Esophagus squamous epithelium (tissue), 5 donors: ENCODE results near the gene GCLC. TPM values are rescaled to one million over a fixed set of nuclear protein-coding genes. Genes with fewer than 3 reads are reported as not detected.

Experiments used
- DNase-seq: peaks from one replicate; lab custom pipeline; 2025; lab: John Stamatoyannopoulos, UW
- H3K27ac ChIP-seq, 4 donors: fragments of 200-600 bp; sonication (generic); one replicate each; pipeline ENCODE4 v1.5.1; 2016 to 2019; ENCODE audit warnings: mild to moderate bottlenecking in 1 of 4
- H3K27me3 ChIP-seq, 4 donors: fragments of 200-600 bp; sonication (generic); 1 replicate in 3 of 4; 2 replicates in 1 of 4; pipeline versions ENCODE4 v1.5.1 to v1.6.0; 2017 to 2021; ENCODE audit warnings: antibody characterized with exemption in 1 of 4
- H3K36me3 ChIP-seq, 3 donors: fragments of 200-600 bp; sonication (generic); one replicate each; pipeline ENCODE4 v1.5.1; 2016 to 2019
- H3K4me1 ChIP-seq, 3 donors: fragments of 200-600 bp; sonication (generic); one replicate each; pipeline ENCODE4 v1.5.1; 2017 to 2019
- H3K4me3 ChIP-seq, 4 donors: fragments of 200-600 bp; sonication (generic); 1 replicate in 3 of 4; 2 replicates in 1 of 4; pipeline ENCODE4 v1.5.1; 2016 to 2019; ENCODE audit warnings: mild to moderate bottlenecking in 2 of 4, moderate library complexity in 1 of 4
- H3K9me3 ChIP-seq, 3 donors: fragments of 200-600 bp; sonication (generic); one replicate each; pipeline ENCODE4 v1.5.1; 2016 to 2019
- POLR2A ChIP-seq, 4 donors: fragments of 450-650 bp; IDR thresholded peaks; one replicate each; pipeline ENCODE4 v1.6.1; 2017; ENCODE audit warnings: antibody characterized with exemption in 4 of 4, mild to moderate bottlenecking in 4 of 4, moderate library complexity in 3 of 4
- WGBS, 2 donors: methylation state at CpG; one replicate each; pipeline ENCODE4 v1.1.5; 2018; 5-methylcytosine and 5-hydroxymethylcytosine counted together
- intact Hi-C: fragments of 100-400 bp; cut with DNase I; formaldehyde crosslinking; loops from one replicate; pipeline ENCODE4 v1.15.0; 2022
- total RNA-seq, 4 donors: library from RNA; depleted of rRNA; stranded (reverse); fragments of >200 nt; gene quantifications; one replicate each; pipeline ENCODE4 v1.1.0, GENCODE V29; 2016
- TF ChIP-seq, protein P1 (sequence below), 6 experiments: fragments of 450-650 bp in 4 of 6; fragments of 200-600 bp in 2 of 6; sonication (generic) in 2 of 6; IDR thresholded peaks; one replicate each; pipeline ENCODE4 v1.5.1; 2016 to 2019; ENCODE audit warnings: antibody characterized with exemption in 6 of 6, mild to moderate bottlenecking in 4 of 6, moderate library complexity in 4 of 6
- donor health status: DM: yes; HTN: yes; CAD: no.

The GCLC gene
- total RNA-seq, 4 donors from 2014 or later, result 71.0 to 121 (median 105) TPM

DNA sequence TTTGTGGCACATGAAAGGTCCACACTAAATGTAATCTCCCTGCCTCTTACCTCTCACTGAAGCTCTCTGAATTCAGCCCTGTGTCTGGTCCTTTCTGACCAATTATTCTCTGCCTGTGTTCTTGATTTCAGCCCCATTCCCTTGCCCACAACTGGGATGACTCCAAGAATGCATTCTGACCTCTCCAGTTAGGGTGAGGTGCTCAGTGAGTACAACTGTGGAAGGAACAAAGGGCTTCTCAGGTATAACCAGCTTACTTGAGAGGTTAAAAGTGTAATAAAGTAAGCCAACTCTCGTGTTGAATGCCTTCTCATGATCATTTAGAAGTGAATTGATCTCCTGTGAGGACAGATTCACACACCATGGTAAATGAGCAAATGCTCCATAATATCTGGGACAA lies 88.1 kb downstream of the GCLC start:
- Histone ChIP-seq H3K36me3 (no peaks in the 10 kb centered on the region), H3K27me3 (peaks cover 0 to 5% (median 0%) of the 10 kb centered on the region in 4 donors), H3K9me3 (no peaks in the 10 kb centered on the region), H3K4me3 (no peak overlapping the region), H3K27ac (no peak overlapping the region), H3K4me1 (peaks cover 0 to 5% (median 0%) of the 10 kb centered on the region in 3 donors)
- DNase-seq, result no peak
- TF ChIP-seq POLR2A (IDR thresholded peaks at IDR 0.05), result no peak
- TF ChIP-seq, protein P1, sequence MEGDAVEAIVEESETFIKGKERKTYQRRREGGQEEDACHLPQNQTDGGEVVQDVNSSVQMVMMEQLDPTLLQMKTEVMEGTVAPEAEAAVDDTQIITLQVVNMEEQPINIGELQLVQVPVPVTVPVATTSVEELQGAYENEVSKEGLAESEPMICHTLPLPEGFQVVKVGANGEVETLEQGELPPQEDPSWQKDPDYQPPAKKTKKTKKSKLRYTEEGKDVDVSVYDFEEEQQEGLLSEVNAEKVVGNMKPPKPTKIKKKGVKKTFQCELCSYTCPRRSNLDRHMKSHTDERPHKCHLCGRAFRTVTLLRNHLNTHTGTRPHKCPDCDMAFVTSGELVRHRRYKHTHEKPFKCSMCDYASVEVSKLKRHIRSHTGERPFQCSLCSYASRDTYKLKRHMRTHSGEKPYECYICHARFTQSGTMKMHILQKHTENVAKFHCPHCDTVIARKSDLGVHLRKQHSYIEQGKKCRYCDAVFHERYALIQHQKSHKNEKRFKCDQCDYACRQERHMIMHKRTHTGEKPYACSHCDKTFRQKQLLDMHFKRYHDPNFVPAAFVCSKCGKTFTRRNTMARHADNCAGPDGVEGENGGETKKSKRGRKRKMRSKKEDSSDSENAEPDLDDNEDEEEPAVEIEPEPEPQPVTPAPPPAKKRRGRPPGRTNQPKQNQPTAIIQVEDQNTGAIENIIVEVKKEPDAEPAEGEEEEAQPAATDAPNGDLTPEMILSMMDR (IDR thresholded peaks at IDR 0.05), result no peak
- 69% methylated on average over 1 of the region's 1 CpG for WGBS, 2 donors
- intact Hi-C loops, result no loop called here

DNA sequence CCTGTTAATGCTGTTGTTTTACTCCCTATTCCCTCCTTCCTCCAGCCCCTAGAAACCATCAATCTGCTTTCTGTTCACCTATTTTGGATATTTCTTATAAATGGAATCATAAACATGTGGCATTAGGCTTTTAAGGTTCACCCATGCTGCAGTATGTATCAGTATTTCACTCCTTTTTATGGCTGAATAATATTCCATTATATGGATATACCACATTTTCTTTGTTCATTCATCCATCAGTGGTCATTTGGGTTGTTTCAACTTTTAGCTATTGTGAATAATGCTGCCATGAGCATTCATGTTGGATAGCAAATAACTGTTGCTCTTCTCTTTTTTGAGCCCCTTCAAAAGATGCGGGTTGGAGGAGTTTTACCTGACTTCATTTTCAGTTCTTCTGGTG lies 89.2 kb downstream of the GCLC start:
- no peaks in the 10 kb centered on the region for H3K36me3 ChIP-seq
- 93 to 95% methylated on average over 1 of the region's 1 CpG for WGBS, 2 donors
- no peaks in the 10 kb centered on the region for H3K4me1 ChIP-seq
- TF ChIP-seq, protein P1 (IDR thresholded peaks at IDR 0.05), result no peak
- TF ChIP-seq POLR2A (IDR thresholded peaks at IDR 0.05), result no peak
- no peaks in the 10 kb centered on the region for H3K9me3 ChIP-seq
- intact Hi-C loops, result no loop called here
- H3K4me3 ChIP-seq, result no peak overlapping the region
- no peak overlapping the region for H3K27ac ChIP-seq
- H3K27me3 ChIP-seq, result peaks cover 0 to 5% (median 0%) of the 10 kb centered on the region in 4 donors
- DNase-seq, result no peak

GRCh38 chr6:53451165-53451564 lies 93.7 kb downstream of the GCLC start:
- no peaks in the 10 kb centered on the region for H3K4me1 ChIP-seq
- H3K36me3 ChIP-seq, result no peaks in the 10 kb centered on the region
- H3K27me3 ChIP-seq, result no peaks in the 10 kb centered on the region
- intact Hi-C loops, result no loop called here
- no peak overlapping the region for H3K4me3 ChIP-seq
- peaks cover 0 to 4% (median 0%) of the 10 kb centered on the region in 3 donors for H3K9me3 ChIP-seq
- 84 to 86% methylated on average over 3 of the region's 3 CpGs for WGBS, 2 donors
- DNase-seq, result no peak
- H3K27ac ChIP-seq, result no peak overlapping the region
- TF ChIP-seq, protein P1 (IDR thresholded peaks at IDR 0.05), result no peak
- TF ChIP-seq POLR2A (IDR thresholded peaks at IDR 0.05), result no peak

DNA sequence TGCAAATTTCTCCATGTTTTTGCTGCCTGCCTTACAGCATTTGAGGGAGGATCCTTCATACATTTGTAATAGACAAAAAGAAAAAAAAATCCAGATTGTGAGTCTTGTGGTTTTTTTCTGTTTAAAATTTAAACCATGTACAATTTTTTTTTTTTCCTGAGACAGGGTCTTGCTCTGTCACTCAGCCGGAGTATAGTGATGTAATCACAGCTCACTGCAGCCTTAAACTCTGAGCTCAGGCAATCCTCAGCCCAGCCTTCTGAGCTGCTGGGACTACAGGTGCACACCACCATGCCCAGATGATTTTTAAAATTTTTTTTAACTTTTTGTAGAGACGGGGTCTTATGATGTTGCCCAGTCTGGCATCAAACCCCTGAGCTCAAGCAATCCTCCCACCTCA lies 97.0 kb downstream of the GCLC start:
- DNase-seq, result no peak
- H3K27ac ChIP-seq, result no peak overlapping the region
- intact Hi-C loops, result no loop called here
- no peak for TF ChIP-seq POLR2A (IDR thresholded peaks at IDR 0.05)
- TF ChIP-seq, protein P1 (IDR thresholded peaks at IDR 0.05), result no peak
- H3K9me3 ChIP-seq, result peaks cover 0 to 4% (median 0%) of the 10 kb centered on the region in 3 donors
- H3K4me3 ChIP-seq, result no peak overlapping the region
- H3K4me1 ChIP-seq, result no peaks in the 10 kb centered on the region
- H3K27me3 ChIP-seq, result peaks cover 0 to 3% (median 0%) of the 10 kb centered on the region in 4 donors
- no peaks in the 10 kb centered on the region for H3K36me3 ChIP-seq
- 85% methylated on average over 2 of the region's 2 CpGs for WGBS, 2 donors

Other genes starting within 250 kb of the GCLC start
- gene ELOVL5, start 196.2 kb downstream of the GCLC start, total RNA-seq, result 10 to 100 TPM; 12.4 to 50.0 (median 33.2) TPM
- gene KLHL31, start 120.7 kb upstream of the GCLC start, total RNA-seq, result under 1 TPM; 0.04 to 0.57 (median 0.29) TPM
- 10 to 100 TPM; 23.2 to 38.5 (median 28.3) TPM for gene LRRC1, start 249.9 kb upstream of the GCLC start, total RNA-seq